Measurements from ENCODE around the gene GNA12. TPM values are rescaled to one million over a fixed set of nuclear protein-coding genes. Genes with fewer than 3 reads are reported as not detected.

The GNA12 gene
- total and polyA plus RNA-seq, 2 of the 4 experiments (the other 2 are of a cell fraction): 14.3 to 93.9 TPM

GRCh38 chr7:2714636-2715035 is 129.5 kb downstream of the GNA12 start:
- no TSS peak for BruUV-seq (replicated peaks)
- POLR2A ChIA-PET (ENCODE audit: unreplicated experiment): no interaction called here
- Histone ChIP-seq H3K79me1 (ENCODE audit: low read depth in 1 of 2, low read length in 2 of 2) (peaks cover 0 to 18% of the 10 kb centered on the region in 2 experiments; a peak in 3 of 4 replicates), H4K5ac (ENCODE audit: low read depth, low read length) (no peak overlapping the region), H3K27me3 (ENCODE audit: control insufficient read depth, insufficient read depth, low read length) (no peaks in the 10 kb centered on the region), H3K9ac (ENCODE audit: low read depth, low read length) (no peak overlapping the region), H3K4me1 (ENCODE audit: control insufficient read depth, insufficient read depth, low read length) (peaks cover 11% of the 10 kb centered on the region; the same call in 1 of the 2 replicates), H2AK5ac (ENCODE audit: low read depth, low read length) (no peak overlapping the region), H3K36me3 (ENCODE audit: control insufficient read depth, insufficient read depth, low read length) (peaks cover 14% of the 10 kb centered on the region), H3K4me2 (ENCODE audit: low read depth, low read length) (no peak overlapping the region), H3K4me3 (ENCODE audit: insufficient read depth, low read depth, low read length) (no peak overlapping the region), H4K91ac (ENCODE audit: insufficient read depth, low read depth, low read length) (no peak overlapping the region), H3K14ac (replicated peaks; ENCODE audit: low read depth, low read length) (no peak overlapping the region), H4K8ac (ENCODE audit: low read depth in 2 of 2, low read length in 2 of 2) (no peak overlapping the region), H3K23ac (ENCODE audit: low read depth, low read length) (no peak overlapping the region), H2BK120ac (ENCODE audit: low read depth, low read length) (no peak overlapping the region), H3K9me3 (ENCODE audit: control insufficient read depth, insufficient read depth, low read length) (peaks cover 4% of the 10 kb centered on the region; the same call in 1 of the 2 replicates), H2AFZ (replicated peaks; ENCODE audit: low read length, poor library complexity) (no peak overlapping the region), H2AK9ac (replicated peaks; ENCODE audit: low read depth, low read length, poor library complexity) (no peak overlapping the region), H3K9me1 (ENCODE audit: insufficient read depth, low read length) (peaks cover 12% of the 10 kb centered on the region), H4K20me1 (ENCODE audit: insufficient read depth, low read length) (no peaks in the 10 kb centered on the region; the same call in 1 of the 2 replicates), H3K56ac (ENCODE audit: extremely low read depth, insufficient read depth, low read length) (no peak overlapping the region), H2BK20ac (ENCODE audit: low read depth, low read length) (no peak overlapping the region), H3K4ac (ENCODE audit: low read depth, low read length) (no peak overlapping the region), H3K27ac (ENCODE audit: insufficient read depth, low read length) (no peak overlapping the region), H3K18ac (ENCODE audit: low read depth, low read length) (no peak overlapping the region), H2BK5ac (ENCODE audit: low read depth, low read length, poor library complexity, severe bottlenecking) (no peak overlapping the region), H2BK15ac (ENCODE audit: low read depth, low read length) (no peak overlapping the region)
- intact Hi-C loops (cut with micrococcal nuclease): no loop called here
- CTCF ChIA-PET: no interaction called here
- no peak for ATAC-seq (ENCODE audit: low read depth)
- in situ Hi-C loops (cut with MboI; ENCODE audit: low sequenced_read_pairs): no loop called here
- TF ChIP-seq MAZ (IDR thresholded peaks at IDR 0.05; ENCODE audit: borderline replicate concordance, low read depth, low read length) (no peak), RFX5 (IDR thresholded peaks at IDR 0.05; ENCODE audit: low read depth, low read length) (no peak)
- TF ChIP-seq, protein P1, sequence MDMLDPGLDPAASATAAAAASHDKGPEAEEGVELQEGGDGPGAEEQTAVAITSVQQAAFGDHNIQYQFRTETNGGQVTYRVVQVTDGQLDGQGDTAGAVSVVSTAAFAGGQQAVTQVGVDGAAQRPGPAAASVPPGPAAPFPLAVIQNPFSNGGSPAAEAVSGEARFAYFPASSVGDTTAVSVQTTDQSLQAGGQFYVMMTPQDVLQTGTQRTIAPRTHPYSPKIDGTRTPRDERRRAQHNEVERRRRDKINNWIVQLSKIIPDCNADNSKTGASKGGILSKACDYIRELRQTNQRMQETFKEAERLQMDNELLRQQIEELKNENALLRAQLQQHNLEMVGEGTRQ (IDR thresholded peaks at IDR 0.05; ENCODE audit: low read depth, low read length): no peak
- no peak for DNase-seq
- WGBS, 2 experiments (ENCODE audit: extremely low coverage in 2 of 2, insufficient read length in 1 of 2): 93% methylated on average over 5 of the region's 9 CpGs; no CpG with 5 or more reads in 1 of the 2 experiments
- dilution Hi-C loops (cut with HindIII; ENCODE audit: low sequenced_read_pairs, unreplicated experiment): no loop called here

Data from IMR-90 (cell line).